Loucy (cell line): ENCODE results near the gene STX18.

ENCODE experiments used
- CTCF ChIP-seq: fragments of 200-600 bp; sonication (generic); conservative IDR thresholded peaks from 2 replicates; pipeline ENCODE4 v1.5.1; 2014; ENCODE audit warnings: mild to moderate bottlenecking, antibody characterized with exemption, low read length
- EZH2phosphoT487 ChIP-seq: fragments of 200-600 bp; IDR thresholded peaks from 2 replicates; pipeline ENCODE4 v1.6.1; 2018; ENCODE audit warnings: antibody characterized with exemption, mild to moderate bottlenecking, moderate library complexity, borderline replicate concordance

GRCh38 chr4:4477391-4477790, 64.5 kb downstream of the STX18 start:
- no peak for TF ChIP-seq CTCF
- TF ChIP-seq EZH2phosphoT487: no peak
